GM21367 (cell line): Measurements from ENCODE around the gene C2orf49.

Experiments used
- ATAC-seq: cut with Tn5 transposase; IDR thresholded peaks from one replicate; pipeline ENCODE4 v1.9.1; 2021; ENCODE audit not compliant: unreplicated experiment

Gene C2orf49

DNA sequence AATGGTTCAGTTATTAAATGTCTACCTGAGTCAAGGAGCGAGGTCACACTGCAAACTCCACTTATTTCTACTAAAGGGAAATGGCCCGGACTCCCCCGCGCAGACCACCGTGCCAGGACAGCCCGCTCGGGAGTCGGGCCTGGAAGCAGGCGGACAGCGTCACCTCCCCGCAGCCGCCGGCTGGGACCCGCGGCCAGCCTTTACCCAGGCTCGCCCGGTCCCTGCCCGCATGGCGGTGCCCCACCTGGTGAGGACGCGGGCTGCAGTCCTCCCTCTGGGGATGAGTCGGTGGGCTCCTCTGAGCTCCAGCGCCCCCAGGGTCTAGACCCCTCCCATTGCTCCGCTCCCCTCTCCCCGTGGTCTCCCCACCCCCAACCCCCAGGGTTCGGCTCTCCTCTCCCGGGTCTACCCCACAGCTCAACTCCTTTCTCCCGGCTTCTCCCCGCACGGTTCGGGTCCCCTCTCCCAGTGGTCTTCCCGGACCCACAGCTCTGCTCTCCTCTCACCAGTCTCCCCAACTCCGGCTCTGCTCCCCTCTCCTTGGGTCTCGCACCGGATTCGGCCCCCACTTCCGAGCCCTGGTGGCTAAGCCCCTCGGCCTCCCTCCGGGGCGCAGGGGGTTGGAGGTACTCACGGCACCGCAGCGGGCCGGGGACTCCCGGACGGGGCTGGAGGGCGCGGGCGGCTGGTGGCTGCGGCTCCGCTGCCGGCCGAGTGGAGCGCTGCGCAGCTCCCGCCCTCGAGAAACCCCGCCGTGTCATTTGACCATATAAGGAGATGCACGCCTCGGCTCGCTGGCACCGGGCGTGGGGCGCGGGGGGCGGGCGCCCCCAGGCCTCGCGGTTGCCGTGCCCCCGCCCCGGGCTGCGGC lies 61.2 kb downstream of the C2orf49 start, which contains the start of gene FHL2:
Gene FHL2, minus strand, starts transcription at position 716 of the 871 bp plus-strand sequence. CDS start 12,535 bp downstream, outside the sequence.
- ATAC-seq = peak; percentile 98
